22Rv1 (cell line): ENCODE measurements around the gene DCK.

ENCODE experiments used
- H3K27ac ChIP-seq: fragments of 450-650 bp; 2 replicates; pipeline ENCODE4 v1.5.1; 2017
- ZFX ChIP-seq: fragments of 450-650 bp; IDR thresholded peaks from 2 replicates; pipeline ENCODE4 v1.6.1; 2017; ENCODE audit warnings: antibody characterized with exemption, borderline replicate concordance
- TF ChIP-seq, protein P1 (sequence below): fragments of 450-650 bp; IDR thresholded peaks from 2 replicates; pipeline ENCODE4 v1.5.1; 2017; ENCODE audit warnings: mild to moderate bottlenecking

The DCK gene

GRCh38 chr4:70958681-70959080, 34.8 kb upstream of the DCK start:
- H3K27ac ChIP-seq = no peak overlapping the region
- TF ChIP-seq, protein P1, sequence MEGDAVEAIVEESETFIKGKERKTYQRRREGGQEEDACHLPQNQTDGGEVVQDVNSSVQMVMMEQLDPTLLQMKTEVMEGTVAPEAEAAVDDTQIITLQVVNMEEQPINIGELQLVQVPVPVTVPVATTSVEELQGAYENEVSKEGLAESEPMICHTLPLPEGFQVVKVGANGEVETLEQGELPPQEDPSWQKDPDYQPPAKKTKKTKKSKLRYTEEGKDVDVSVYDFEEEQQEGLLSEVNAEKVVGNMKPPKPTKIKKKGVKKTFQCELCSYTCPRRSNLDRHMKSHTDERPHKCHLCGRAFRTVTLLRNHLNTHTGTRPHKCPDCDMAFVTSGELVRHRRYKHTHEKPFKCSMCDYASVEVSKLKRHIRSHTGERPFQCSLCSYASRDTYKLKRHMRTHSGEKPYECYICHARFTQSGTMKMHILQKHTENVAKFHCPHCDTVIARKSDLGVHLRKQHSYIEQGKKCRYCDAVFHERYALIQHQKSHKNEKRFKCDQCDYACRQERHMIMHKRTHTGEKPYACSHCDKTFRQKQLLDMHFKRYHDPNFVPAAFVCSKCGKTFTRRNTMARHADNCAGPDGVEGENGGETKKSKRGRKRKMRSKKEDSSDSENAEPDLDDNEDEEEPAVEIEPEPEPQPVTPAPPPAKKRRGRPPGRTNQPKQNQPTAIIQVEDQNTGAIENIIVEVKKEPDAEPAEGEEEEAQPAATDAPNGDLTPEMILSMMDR = no peak

- TF ChIP-seq, protein P1 = no peak
- no peak overlapping the region for H3K27ac ChIP-seq
Observed at GRCh38 chr4:70969076-70969475, 24.4 kb upstream of the DCK start.

- no peak overlapping the region for H3K27ac ChIP-seq
- TF ChIP-seq, protein P1 = no peak
- TF ChIP-seq ZFX = no peak
Observed at GRCh38 chr4:70976252-70976651, 17.2 kb upstream of the DCK start.

DNA sequence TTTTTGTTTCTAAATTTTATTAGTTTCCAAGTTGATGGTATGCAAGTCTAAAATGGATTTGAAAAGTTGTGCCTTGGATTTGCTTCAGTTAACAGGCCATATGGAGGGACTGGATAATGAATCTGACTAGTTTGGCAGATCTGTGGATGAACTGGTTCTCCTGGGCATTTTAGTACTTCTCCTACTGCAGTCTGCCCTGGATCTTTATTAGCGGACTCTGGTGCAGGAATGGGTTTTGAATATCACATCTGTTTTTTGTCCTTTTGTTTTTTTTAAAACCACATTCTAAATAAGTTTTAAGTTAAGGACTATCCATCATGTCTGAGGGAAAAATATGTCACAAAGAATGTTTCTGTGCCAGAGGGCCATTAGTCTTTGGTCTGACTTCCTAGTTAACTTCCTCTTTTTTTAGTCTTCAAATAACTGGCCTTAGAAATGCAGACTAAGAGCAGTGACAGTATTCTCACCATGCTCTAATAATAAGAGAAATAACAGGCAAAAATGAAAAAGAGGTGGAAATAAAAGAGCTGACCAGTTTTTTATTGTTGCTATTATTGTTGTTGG, 13.9 kb upstream of the DCK start:
- TF ChIP-seq ZFX = no peak
- TF ChIP-seq, protein P1 = no peak
- H3K27ac ChIP-seq = no peak overlapping the region

DNA sequence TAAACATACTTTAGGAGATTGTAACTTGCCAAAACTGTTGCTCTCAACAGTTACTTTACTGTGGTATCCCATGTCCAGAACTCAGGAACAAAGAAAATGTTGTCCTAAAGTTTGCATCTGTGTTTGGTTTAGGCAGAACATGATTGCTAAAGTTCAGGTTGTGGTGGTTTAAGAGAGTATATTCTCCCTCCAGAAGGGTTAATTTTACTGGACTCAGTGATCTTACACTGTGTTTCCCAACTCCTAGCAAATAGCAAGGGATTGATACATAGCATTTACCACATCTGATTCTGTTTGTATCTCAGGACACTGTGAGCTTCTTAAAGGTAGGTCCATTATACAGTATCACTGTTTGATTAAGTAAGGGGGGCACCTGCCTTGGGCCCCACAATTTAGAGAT, 13.3 kb upstream of the DCK start:
- no peak for TF ChIP-seq ZFX
- TF ChIP-seq, protein P1 = no peak
- H3K27ac ChIP-seq = no peak overlapping the region

DNA sequence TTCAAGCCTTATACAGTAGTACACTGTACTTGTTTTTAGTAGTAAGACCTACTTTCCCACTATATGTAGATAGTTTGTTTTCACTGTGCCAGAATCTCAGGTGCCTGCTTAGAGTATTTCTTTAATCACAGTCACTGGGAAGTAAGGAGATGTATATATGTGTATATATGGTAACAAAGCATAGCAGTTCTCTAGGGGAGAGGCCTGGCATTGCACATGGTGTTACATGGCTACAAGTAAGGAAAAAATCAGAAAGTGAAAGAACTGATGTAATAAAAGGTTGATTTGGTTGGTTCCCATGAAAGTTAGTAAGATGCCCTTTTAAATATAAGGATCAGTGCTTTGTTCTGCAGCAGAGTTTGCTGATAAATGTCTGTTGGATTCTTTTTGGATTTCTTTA, 9.3 kb upstream of the DCK start:
- H3K27ac ChIP-seq = no peak overlapping the region
- TF ChIP-seq, protein P1 = no peak
- TF ChIP-seq ZFX = no peak

GRCh38 chr4:70984589-70984988, 8.9 kb upstream of the DCK start:
- H3K27ac ChIP-seq = no peak overlapping the region
- TF ChIP-seq ZFX = no peak
- TF ChIP-seq, protein P1 = no peak
